GM19023 (cell line): Measurements from ENCODE around the gene ZXDC.

ENCODE experiments used
- ATAC-seq: cut with Tn5 transposase; IDR thresholded peaks from one replicate; pipeline ENCODE4 v1.9.1; 2021; ENCODE audit warnings: mild to moderate bottlenecking, moderate library complexity; ENCODE audit not compliant: unreplicated experiment

Gene ZXDC

GRCh38 chr3:126493051-126493450 lies 17.4 kb upstream of the ZXDC start:
- ATAC-seq: no peak

- ATAC-seq: no peak
Observed at GRCh38 chr3:126491221-126492013, 15.7 kb upstream of the ZXDC start.

- ATAC-seq: no peak
Observed at GRCh38 chr3:126490619-126491018, 14.9 kb upstream of the ZXDC start.

GRCh38 chr3:126488886-126489569 lies 13.3 kb upstream of the ZXDC start:
- ATAC-seq: no peak

- ATAC-seq: no peak
Observed at GRCh38 chr3:126488185-126488584, 12.5 kb upstream of the ZXDC start.

GRCh38 chr3:126487151-126487771 lies 11.6 kb upstream of the ZXDC start:
- no peak for ATAC-seq

- ATAC-seq: no peak
Observed at GRCh38 chr3:126486360-126486847, 10.7 kb upstream of the ZXDC start.

- ATAC-seq: no peak
Observed at GRCh38 chr3:126485956-126486355, 10.3 kb upstream of the ZXDC start.

- ATAC-seq: no peak
Observed at GRCh38 chr3:126485176-126485897, 9.6 kb upstream of the ZXDC start.

GRCh38 chr3:126484662-126485061 lies 9.0 kb upstream of the ZXDC start:
- no peak for ATAC-seq

GRCh38 chr3:126484148-126484547 lies 8.5 kb upstream of the ZXDC start:
- ATAC-seq: no peak

- ATAC-seq: no peak
Observed at GRCh38 chr3:126483321-126483761, 7.7 kb upstream of the ZXDC start.

- ATAC-seq: no peak
Observed at GRCh38 chr3:126482503-126483255, 7.0 kb upstream of the ZXDC start.

- ATAC-seq: no peak
Observed at GRCh38 chr3:126481808-126482502, 6.3 kb upstream of the ZXDC start.

GRCh38 chr3:126480861-126481260 lies 5.2 kb upstream of the ZXDC start:
- no peak for ATAC-seq

GRCh38 chr3:126480206-126480605 lies 4.5 kb upstream of the ZXDC start:
- ATAC-seq: no peak

- no peak for ATAC-seq
Observed at GRCh38 chr3:126479642-126480041, 4.0 kb upstream of the ZXDC start.

GRCh38 chr3:126478581-126479310 lies 3.1 kb upstream of the ZXDC start:
- no peak for ATAC-seq

- ATAC-seq: no peak
Observed at GRCh38 chr3:126477061-126477380, 1.3 kb upstream of the ZXDC start.
